Colon (tissue), 2 donors: Measurements from ENCODE around the gene ABHD12B.

ENCODE experiments used
- FAIRE-seq: peaks from 2 replicates; lab custom pipeline; 2012; peaks lifted over from hg19 to GRCh38; lab: Jason Lieb, UNC
- donor health status: control.
- donor health status: control.

The ABHD12B gene, protein sequence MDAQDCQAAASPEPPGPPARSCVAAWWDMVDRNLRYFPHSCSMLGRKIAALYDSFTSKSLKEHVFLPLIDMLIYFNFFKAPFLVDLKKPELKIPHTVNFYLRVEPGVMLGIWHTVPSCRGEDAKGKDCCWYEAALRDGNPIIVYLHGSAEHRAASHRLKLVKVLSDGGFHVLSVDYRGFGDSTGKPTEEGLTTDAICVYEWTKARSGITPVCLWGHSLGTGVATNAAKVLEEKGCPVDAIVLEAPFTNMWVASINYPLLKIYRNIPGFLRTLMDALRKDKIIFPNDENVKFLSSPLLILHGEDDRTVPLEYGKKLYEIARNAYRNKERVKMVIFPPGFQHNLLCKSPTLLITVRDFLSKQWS

DNA sequence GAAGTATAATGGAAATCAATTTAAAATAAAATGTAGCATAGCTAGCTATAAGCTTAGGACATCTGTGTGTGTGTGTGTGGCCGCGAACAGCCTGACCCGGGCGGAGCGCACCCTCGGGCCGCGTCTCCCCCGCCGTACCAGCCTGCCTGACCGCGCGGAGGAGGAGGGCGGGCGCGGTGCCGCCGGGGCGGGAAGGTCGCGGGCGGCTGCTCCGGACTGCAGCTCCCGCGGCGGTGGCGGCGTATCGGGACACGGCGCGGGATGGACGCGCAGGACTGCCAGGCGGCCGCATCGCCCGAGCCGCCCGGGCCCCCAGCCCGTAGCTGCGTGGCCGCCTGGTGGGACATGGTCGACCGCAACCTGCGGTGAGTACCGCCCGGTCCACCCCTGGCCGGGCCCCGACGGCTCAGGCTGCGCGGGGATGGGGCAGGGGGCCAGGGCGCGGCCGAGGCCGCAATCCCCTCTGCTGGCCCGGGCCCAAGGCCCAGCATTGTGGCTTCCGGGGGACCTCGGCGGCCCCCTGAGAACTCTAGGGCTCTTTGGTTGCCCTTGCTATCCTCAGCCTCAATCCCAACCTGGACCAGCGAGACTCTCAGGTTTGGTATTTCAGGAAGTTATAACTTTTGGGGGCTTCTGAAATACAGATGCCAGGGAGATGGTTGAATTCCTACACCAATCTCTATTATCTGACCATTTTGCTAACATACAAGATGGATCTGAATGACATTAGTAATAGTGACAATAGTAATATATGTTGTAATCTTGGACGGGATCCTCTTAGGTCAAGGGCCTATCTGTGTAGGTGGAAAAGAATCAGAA is at the start of gene ABHD12B:
ABHD12B (plus strand) TSS at position 140 of the 819 bp plus-strand sequence; CDS start at position 262, 122 bp downstream.
- FAIRE-seq, result no peak

DNA sequence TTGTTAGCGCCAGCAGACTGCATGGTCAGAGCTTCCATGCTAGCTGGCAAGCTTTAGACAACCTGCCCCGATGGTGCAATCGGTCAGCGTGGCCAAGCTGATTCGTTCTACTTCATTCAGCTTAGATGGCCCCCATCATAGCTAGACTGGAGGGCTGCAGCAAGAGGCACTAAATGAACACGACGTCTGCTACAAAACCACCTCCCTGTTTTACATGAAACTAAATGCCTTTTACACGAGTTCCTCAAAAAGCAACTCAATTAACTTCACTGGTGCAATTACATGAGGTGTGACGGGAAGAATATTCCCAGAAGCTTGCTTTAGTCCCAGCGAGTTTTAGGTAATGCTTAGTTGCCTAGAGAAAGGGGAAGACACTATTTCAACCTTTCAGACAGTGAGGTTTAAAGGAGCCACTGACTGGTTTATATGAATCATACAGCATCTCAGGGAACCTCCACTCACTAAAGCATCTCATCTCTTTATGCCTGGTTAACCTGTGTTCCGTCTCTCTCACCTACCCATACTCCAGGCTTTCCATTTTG is 49.3 kb upstream of the ABHD12B start:
- FAIRE-seq, result no peak

DNA sequence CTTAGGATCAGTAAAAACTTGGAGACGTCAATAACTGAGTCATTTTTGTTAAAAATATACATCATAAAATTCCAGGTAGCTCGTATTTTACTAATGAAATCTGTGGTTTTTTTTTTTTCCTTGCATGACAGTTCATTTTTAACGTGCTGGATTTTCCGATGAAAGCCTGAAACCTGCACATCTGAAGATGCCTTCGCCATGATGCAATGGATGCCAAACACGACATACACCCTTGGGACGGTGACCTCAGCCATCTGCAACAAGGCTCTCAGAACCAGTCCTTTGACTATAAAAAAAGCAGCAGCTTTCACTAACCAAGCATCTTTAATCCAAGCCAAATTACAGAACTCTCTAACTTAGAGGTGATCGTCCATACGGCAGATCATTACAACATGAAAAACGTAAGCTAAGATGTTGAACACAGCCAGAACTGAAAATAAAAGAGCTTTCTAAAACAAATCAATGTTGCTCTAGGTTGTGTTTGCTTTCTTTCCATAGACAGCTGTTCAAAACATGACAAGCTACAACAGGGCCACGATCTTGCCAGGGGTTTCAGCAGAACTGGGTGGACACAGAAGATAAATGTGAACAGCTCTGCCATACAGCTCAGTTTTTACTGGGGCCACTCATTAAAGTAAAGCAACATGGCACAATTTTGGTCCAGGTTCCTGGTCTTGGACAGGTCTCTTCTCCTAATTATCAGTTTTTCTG is 48.6 kb upstream of the ABHD12B start:
- FAIRE-seq, result no peak

DNA sequence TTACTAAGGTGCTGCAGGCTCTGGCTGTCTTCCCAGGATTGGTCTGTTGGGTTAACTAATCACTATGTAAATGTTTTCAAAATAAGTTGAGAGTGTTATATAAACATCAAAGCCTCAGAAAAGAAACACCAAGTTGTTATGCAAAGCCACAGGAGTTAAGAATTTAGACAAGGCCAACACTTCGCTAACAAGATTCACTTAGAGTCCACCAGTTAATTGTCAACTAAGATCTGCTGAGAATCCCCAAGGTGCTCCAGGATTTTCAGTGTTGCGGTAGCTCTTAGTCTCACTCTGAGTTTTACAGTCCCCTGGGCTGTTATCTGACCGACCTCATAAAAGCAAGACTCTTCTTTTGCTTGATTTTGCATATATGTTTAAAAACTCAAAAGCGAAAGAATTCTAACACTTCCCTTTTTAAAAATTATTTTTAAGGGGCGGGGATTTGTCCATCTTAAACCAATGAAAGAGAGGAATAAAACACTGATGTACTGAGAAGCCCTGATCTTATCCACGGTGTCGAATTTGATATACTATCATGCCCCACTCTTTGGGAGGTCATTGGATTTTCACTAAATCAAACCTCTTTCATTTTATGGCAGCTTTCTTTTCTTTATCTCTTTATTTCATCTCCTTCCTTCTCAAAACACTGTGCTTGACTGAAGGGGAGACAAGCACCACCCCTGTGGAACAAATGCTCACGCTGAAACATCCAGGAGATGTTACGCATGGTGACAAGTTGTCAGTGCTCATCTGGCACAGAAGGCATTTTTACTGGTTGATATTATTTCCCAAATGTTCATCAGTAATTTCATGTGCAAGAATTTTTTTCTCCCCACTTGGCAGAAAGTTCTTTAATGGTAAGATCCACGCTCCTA is 47.9 kb upstream of the ABHD12B start:
- FAIRE-seq, result no peak

DNA sequence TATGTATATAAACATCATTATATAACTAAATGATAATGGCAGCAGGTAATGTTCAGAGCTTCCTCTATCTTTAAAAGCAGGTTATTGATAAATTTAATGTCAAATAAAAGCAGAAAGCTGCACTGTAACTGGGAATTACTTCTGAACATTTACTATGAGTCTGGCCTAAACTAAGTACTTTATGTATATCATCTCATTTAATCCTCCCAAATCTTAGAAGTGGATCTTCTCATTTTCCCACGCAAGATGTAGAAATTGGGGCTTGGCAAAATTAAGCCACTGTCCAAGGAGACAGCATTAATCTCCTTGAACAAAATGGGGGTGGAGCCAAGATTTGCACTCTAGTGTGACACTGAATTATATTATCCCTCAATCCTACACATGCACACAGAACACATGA is 46.5 kb upstream of the ABHD12B start:
- FAIRE-seq, result no peak

DNA sequence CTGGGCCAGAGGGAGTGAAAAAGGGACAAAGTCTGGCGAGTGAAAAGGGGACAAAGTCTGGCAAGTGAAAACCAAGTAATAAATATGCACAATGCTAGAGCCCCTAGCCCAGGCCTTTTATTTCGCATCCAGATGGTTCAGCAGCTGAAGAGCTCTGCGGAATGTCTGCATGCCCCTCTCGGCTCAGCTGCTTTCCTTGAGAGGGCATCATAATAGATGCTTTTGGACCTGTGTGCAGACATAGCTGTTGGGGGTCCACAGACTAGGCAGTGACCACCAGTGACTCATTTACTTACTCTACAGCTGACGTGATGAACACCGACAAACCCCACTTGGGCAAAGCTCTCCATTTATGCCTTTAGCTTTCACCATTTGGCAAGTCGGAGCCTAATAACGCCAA is 45.2 kb upstream of the ABHD12B start:
- FAIRE-seq, result no peak

DNA sequence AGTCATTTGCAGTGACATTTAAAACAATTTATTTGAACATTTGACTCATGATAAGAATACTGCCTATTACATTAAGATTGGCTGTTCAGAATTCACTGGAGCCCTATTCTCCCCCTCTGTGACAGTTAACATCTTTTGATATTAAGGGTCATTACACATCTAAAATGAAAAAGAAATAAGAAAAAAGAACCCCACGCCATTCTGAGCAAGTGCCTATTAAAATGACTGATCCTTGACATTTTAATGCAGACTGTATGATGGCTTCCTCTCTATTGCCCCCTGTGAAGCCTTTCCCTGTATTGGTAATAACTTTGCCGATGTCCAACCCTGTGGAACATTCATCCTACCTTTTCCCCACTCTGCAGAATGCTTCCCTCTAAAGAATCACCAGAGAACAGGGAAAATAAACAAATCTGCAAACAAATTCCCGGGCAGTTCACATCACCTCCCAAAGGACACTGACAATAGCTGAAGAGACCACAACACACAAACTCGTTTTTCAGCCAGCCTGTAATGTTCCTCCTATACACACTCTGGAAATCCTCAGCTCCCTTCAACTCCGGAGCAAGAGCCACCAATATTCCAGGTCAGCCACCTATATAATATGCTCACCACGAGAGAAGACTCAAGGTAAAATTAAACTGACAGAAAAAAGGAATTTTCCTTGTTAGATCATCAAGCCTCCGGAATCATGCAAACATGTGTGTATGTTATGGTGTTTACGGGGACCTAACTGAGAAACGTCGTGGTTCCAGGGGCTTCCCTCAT is 42.9 kb upstream of the ABHD12B start:
- no peak for FAIRE-seq

DNA sequence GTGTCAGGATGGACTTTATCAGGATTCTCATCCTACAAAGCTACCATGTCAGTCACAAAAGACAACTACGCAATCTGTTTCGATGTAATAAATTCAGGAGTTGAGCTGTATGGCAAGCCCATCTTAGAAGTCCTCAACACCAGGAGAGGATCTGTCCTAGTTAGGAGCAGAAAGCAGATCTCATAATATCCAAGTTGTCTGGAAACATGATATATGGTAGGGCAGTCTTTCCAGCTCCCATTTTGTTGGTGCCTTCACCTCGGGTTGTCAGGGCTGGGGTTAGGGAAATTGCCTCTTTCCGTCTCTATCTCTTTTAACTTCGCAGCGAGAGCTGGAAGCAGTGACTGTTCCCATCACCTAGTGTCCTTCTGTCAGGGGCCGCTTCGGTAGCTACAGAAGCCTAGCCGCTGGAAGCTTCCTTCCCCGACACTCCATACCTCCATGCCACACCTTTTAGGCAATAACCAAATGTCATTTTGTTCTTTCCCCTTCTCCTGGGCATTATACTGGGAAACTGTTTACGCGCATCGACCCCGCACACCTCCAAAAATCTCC is 42.3 kb upstream of the ABHD12B start:
- no peak for FAIRE-seq

DNA sequence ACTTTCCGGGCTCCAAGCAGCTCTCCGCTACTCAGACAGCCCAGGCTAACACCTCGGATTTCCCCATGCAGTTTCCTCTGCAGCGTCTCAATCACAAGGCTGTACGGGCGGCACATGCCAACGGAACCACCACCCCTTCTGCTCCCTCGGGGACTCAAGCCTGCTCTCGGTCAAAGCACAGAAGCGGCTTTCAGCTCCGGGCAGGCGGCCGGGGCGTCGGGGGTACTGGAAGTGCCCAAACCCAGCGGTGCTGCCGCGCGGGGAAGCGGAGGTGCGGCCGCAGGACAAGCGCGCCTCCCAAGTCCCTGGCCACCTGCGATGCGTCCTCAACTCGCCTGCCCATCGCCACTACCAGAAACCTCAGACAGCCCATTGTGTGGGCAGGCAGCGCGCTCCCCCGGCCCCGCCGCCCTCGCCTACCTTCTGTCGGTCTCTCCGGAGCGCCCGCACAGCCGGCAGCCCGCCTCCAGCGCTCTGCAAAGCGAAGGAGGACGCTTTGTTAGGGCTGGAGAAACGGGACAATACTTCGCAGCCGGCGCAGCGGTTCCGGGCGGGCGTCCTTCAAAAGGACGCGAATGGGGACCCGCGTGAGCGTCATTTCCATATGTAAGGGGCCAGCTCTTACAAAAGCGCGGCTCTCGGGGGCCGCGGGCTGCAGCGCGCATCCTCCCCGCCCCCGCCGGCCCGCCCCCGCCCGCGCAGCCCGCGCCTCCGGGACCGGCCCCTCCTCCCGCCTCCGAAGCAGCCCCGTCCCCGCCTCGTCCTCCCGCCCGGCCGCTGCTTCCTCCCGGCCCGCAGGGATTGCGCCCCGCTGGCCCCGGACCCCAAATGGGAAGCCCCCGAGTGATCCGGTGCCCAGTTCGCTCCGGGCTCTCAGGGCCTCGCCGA is 41.6 kb upstream of the ABHD12B start:
- FAIRE-seq, result no peak

DNA sequence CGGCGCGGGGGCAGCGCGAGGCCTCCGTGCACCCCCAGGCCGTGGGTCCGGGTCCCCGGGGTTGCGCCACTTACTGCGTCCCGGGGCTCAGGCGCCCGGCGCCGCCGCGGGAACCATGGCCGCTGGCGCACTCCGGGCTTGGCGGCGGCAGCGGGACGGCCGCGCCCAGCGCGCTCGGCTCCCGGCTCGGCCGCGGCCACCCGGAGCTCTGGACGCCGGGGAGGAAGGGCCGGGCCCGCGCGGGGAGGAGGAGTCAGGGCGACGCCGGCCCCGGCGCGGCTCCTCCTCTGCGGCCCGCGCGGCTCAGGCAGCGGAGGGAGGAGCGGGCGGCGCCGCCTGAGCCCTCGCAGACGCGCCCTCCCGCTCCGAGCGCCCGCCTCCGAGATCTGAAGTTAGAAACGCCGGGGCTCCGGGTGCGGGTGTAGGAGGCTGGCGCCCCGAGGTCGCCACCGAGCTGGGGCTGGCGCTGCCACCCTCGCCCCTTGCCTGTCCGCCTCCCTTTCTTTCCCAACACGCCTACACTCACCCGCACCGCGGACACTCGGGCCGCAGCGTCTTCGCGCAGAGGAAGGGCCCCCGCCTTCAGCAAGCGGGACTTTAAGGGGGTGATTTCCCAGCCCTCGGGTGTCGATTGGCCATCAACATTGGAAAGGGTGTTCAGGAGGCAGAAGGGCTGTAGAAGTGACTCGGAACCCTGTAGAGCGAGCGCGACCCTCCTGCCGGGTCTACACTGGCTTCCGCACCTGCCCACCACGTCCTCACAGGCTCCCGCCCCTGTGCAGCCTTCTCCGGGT is 40.7 kb upstream of the ABHD12B start, which contains the start of gene NIN:
NIN (minus strand) TSS at position 231 of the 794 bp plus-strand sequence. CDS start 9,106 bp downstream, outside the sequence.
- no peak for FAIRE-seq

DNA sequence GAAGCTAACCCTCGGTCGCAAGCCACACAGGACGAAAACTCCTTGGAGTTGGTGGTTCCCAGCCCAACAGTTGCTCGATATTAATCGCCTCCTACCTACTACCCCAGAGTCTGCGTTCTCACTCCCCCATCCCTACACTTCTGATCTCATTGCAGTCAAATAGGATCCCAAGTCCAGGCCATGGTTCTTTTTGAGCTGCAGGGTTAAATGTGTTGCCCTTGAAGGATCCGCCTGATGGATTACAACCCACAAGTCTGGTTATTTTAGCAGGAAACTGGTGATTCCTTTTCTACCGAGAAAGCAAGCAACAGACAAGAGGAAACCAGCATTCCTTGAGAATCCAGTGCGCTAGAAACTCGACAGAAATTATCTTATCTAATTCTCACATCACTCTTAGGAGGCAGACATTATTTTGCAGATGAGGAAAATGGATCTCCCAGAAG is 40.1 kb upstream of the ABHD12B start:
- no peak for FAIRE-seq

DNA sequence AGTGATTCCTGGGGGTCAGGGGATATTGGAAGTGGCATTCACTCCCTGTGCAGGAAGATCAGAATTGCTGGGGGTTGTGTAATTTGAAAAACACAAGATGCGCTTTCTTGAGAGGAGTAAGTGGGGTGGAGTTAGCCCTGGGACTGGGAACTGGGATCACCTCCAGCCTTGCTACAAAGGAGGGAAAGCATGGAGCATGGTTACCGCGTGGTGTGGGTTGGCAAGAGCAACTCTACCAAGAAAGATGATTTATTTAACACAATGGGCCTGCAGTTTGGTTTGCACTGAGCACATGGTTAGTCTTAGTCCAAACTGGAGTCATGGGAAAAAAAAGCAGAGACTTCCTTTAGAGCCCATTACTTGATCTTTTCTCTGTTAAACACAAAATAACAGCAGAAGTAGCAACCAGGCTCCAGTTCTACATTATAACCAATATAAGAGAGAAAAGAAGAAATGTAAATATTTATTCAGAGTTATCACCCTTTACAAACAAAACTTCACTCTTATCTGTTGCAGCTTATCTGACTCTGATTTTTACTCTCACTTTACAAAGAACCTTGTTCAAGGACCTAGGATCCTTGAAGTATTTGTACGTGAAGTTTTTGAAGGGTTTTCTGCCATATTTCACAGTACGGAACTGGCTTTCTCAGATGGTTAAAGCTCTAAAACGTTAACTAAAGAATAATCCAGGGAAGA is 38.8 kb upstream of the ABHD12B start:
- no peak for FAIRE-seq

DNA sequence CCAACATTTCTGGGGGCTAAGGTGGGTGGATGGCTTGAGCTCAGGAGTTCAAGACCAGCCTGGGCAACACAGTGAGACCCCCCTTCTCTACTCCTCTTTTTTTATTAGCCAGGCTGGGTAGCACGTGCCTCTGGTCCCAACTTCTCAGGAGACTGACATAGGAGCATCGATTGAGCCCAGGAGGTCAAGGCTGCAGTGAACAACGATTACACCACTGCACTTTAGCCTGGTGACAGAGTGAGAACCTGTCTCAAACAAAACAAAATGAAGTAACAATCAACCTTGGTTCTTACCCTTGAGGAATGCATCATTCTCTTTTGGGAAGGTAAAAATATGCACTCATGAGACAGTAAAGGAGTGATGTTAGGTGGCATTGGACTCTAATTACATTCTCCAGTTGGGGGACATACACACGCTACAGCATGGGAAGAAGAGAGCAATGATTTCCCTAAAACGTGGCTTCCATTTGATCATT is 37.0 kb upstream of the ABHD12B start:
- FAIRE-seq, result no peak

DNA sequence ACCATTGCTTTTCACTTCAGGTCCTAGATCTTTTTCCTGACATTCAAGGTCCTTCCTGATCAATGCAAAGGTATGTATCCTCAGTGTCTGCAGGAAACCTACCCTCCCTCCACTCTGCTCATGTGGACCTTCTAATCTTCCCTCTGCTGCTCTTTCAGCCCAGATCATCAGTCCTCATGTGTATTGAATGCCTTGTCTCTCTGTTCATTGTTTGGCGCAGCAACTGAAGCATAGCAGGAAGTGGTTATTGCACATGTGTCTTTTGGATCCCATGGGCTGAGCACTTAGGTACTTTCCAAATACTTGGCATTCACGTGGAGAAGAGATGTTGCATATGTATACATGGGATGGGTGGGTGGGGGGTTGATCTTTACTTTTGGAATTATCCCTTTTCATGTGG is 36.6 kb upstream of the ABHD12B start:
- no peak for FAIRE-seq

DNA sequence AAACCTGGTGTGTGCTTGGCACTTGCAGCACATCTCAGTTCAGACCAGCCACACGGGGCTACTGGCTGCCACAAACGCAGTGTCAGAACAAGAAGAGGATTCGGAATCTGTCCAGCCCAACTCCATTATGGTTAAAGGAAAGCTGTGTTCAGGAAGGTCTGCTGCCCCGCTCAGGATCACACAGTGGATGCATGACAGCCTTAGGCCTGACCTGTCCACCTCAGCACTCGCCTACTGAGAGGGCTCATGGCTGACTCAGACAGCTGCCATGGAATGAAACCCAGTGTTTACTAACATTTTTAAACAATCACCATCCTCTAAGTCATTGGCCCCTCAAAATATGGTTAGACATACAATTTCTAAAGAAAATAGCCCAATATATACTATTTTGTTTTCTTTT is 35.3 kb upstream of the ABHD12B start:
- no peak for FAIRE-seq

DNA sequence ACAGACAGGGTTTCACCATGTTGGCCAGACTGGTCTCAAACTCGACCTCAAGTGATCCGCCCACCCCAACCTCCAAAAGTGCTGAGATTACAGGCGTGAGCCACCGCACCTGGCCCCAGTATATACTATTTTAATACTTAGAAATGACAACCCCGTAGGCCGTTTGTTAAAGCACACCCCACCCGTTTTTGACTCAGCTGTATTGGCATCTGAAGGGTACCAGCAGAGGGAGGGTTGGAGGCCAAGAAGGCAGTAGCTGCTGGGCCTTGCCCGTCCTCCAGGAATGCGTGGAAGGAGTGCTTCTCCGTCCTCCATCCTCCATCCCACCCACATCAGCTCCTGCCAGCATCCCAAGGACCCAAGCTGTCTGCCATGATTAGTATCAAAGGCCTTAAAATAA is 34.6 kb upstream of the ABHD12B start:
- FAIRE-seq, result no peak

DNA sequence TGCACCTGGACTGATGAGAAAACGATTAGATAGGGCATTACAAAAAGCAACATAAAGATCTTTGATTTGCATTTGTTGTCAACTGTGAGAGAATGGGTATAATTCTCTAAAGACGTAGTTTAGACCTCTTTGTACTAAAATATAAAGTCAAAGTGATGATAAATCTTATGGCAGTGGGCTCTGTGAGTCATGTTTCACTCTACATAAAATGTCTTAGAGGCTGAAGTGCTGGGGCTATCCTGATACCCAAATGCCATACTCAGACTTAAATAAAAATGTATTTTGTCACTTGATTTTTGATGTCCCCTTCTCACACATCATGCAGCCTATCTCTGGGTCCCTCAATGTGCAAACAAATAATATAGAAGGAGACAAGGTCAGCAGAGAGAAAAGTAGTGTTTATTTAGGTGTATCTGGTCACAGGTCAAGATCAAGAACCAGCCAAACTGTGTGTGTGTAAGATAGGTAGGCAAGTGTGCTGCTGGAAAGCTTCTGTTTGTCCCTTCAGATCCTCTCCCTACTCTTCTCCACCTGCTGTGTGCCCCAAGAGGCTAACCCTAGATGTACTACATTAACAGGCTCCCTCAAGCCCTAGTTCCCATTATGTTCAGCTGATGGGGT is 33.9 kb upstream of the ABHD12B start:
- FAIRE-seq, result no peak
